HL-60 (cell line): ENCODE data around the gene ELOVL4.

ENCODE experiments used
- DNase-seq, 2 experiments: peaks; one replicate each; pipeline ENCODE4 v3.0.0-alpha.2; 2010 to 2020; ENCODE audit warnings: low read depth in 1 of 2, low spot score in 1 of 2
- H3K27ac ChIP-seq: fragments of 250-450 bp; sonication (Bioruptor Pico); replicated peaks from 2 replicates; pipeline ENCODE4 v1.5.1; 2020; ENCODE audit warnings: mild to moderate bottlenecking, moderate library complexity
- H3K27me3 ChIP-seq: fragments of 250-450 bp; sonication (Bioruptor Pico); 2 replicates; pipeline ENCODE4 v1.5.1; 2021; ENCODE audit warnings: mild to moderate bottlenecking, moderate library complexity; ENCODE audit not compliant: insufficient read depth, poor library complexity, severe bottlenecking
- H3K4me3 ChIP-seq: replicated peaks from 2 replicates; pipeline ENCODE4 v1.5.1; 2011; ENCODE audit warnings: mild to moderate bottlenecking, control low read depth, low read length; ENCODE audit not compliant: insufficient read depth
- CTCF ChIP-seq: IDR thresholded peaks from one replicate; pipeline ENCODE4 v1.5.1; 2011; ENCODE audit warnings: low read length, control low read depth, inconsistent platforms; ENCODE audit not compliant: insufficient read depth
- GABPA ChIP-seq: IDR thresholded peaks from 2 replicates; pipeline ENCODE4 v1.6.1; 2012; ENCODE audit warnings: low read depth
- POLR2AphosphoS5 ChIP-seq: IDR thresholded peaks from 2 replicates; pipeline ENCODE4 v1.6.1; 2012; ENCODE audit warnings: low read depth
- REST ChIP-seq: IDR thresholded peaks from 2 replicates; pipeline ENCODE4 v1.6.1; 2012; ENCODE audit warnings: low read depth; ENCODE audit not compliant: insufficient replicate concordance
- SPI1 ChIP-seq: IDR thresholded peaks from 2 replicates; pipeline ENCODE4 v1.6.1; 2012; ENCODE audit warnings: low read depth, mild to moderate bottlenecking, borderline replicate concordance

The ELOVL4 gene

GRCh38 chr6:79927758-79928157 is 19.6 kb downstream of the ELOVL4 start:
- Histone ChIP-seq H3K27ac (no peak overlapping the region), H3K4me3 (no peak overlapping the region)

DNA sequence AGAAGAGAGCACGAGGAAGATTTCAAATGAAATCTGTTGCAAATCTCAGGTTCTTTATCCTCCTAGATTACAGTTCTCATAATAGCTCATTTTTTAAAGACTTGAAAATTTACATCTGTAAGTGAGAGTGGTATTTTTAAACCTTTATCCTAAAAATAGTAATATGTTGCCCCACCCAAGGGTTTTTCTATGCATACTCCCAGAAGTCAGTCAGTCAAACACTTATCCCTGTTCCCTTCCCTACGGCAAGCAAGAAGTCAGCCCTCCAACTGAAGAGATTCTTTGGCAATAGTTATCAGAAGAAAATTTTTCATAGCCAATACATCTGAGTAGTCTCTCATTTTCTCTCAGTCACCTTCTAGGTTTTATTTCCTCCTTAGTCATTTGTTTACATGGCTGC is 24.1 kb downstream of the ELOVL4 start:
- no peak overlapping the region for H3K27ac ChIP-seq
- DNase-seq = no peak
- no peak overlapping the region for H3K4me3 ChIP-seq
- TF ChIP-seq GABPA = no peak
- TF ChIP-seq REST = no peak
- TF ChIP-seq POLR2AphosphoS5 = no peak
- no peak for TF ChIP-seq CTCF
- no peak for TF ChIP-seq SPI1
- peaks cover 2% of the 10 kb centered on the region for H3K27me3 ChIP-seq

More at GRCh38 chr6:79927758-79928157, 19.6 kb downstream of the ELOVL4 start:
- no peaks in the 10 kb centered on the region for H3K27me3 ChIP-seq
- TF ChIP-seq CTCF (no peak), REST (no peak), SPI1 (no peak), POLR2AphosphoS5 (no peak), GABPA (no peak)
- DNase-seq = no peak

GRCh38 chr6:79922018-79922417 is 25.3 kb downstream of the ELOVL4 start:
- Histone ChIP-seq H3K27me3 (peaks cover 2% of the 10 kb centered on the region), H3K4me3 (no peak overlapping the region), H3K27ac (no peak overlapping the region)
- no peak for DNase-seq
- no peak for TF ChIP-seq REST
- TF ChIP-seq POLR2AphosphoS5 = no peak
- no peak for TF ChIP-seq CTCF
- TF ChIP-seq GABPA = no peak
- TF ChIP-seq SPI1 = no peak
